K562 (cell line): Measurements from ENCODE around the gene SIGLEC5. TPM values are rescaled to one million over a fixed set of nuclear protein-coding genes. Genes with fewer than 3 reads are reported as not detected.

Experiments
- E2F8 ChIP-seq: fragments of 450-650 bp; IDR thresholded peaks from 2 replicates; pipeline ENCODE4 v1.7.1; 2018; ENCODE audit warnings: mild to moderate bottlenecking, low read depth; ENCODE audit not compliant: partially characterized antibody
- MAFK ChIP-seq: IDR thresholded peaks from 2 replicates; pipeline ENCODE4 v1.6.1; 2011; ENCODE audit warnings: low read length, improper control_type of control experiment
- MAX ChIP-seq: sonication (generic); formaldehyde crosslinking; IDR thresholded peaks from 2 replicates; pipeline ENCODE4 v1.9.0; 2022; ENCODE audit warnings: mild to moderate bottlenecking, missing genetic modification reagents
- MBD2 ChIP-seq: sonication (generic); IDR thresholded peaks from 2 replicates; pipeline ENCODE4 v1.6.1; 2016; ENCODE audit warnings: low read depth, borderline replicate concordance
- MYNN ChIP-seq, 2 experiments: sonication (generic); formaldehyde crosslinking in 1 of 2; IDR thresholded peaks; 2 replicates each; pipeline versions ENCODE4 v1.5.0 to v1.6.1; 2016 to 2020; ENCODE audit warnings: antibody characterized with exemption in 1 of 2, missing genetic modification reagents in 1 of 2
- TSC22D4 ChIP-seq: fragments of 450-650 bp; IDR thresholded peaks from 2 replicates; pipeline ENCODE4 v1.6.1; 2016; ENCODE audit warnings: missing genetic modification characterization, missing biosample characterization, control low read depth
- ZNF253 ChIP-seq: fragments of 250-450 bp; sonication (Bioruptor Pico); conservative IDR thresholded peaks from 2 replicates; pipeline ENCODE4 v1.6.1; 2021; ENCODE audit warnings: mild to moderate bottlenecking
- ZNF655 ChIP-seq: fragments of 250-450 bp; sonication (Bioruptor Pico); IDR thresholded peaks from 2 replicates; pipeline ENCODE4 v1.5.0; 2021
- ZNF668 ChIP-seq: fragments of 250-450 bp; sonication (Bioruptor Pico); IDR thresholded peaks from 2 replicates; pipeline ENCODE4 v1.8.0; 2022; ENCODE audit warnings: mild to moderate bottlenecking, inconsistent platforms
- polyA plus RNA-seq, 8 experiments: library from polyadenylated mRNA; depleted of rRNA in 4 of 8; stranded (reverse) in 5 of 8; unstranded in 3 of 8; fragments of >200 nt; fragmentation: Nextera tagmentation in 2 of 8; fragmentation: Illumina TruSeq in 1 of 8; extraction: Ambion mirVana in 2 of 8; extraction: Trizol in 1 of 8; gene quantifications; 2 replicates each; pipeline versions ENCODE4 v1.2.1 to v1.2.3, GENCODE V29; 2011 to 2014; ENCODE audit warnings: inconsistent platforms in 1 of 8, missing spikeins in 1 of 8
- total RNA-seq, 7 experiments: library from RNA; depleted of rRNA in 6 of 7; stranded (reverse); fragments of >200 nt in 6 of 7; fragmentation: Illumina TruSeq in 2 of 7; extraction: Trizol in 2 of 7; gene quantifications; 2 replicates each; pipeline versions ENCODE4 v1.2.1 to v1.2.3, GENCODE V29; 2011 to 2021; ENCODE audit warnings: low replicate concordance in 1 of 7
- TF ChIP-seq, protein P1 (sequence below), 2 experiments: fragments of 450-650 bp in 1 of 2; IDR thresholded peaks; 2 replicates each; pipeline ENCODE4 v1.6.1; 2011 to 2017; ENCODE audit warnings: low read depth in 2 of 2, antibody characterized with exemption in 1 of 2, borderline replicate concordance in 1 of 2, low read length in 1 of 2, mild to moderate bottlenecking in 1 of 2, mixed read lengths in 1 of 2; ENCODE audit not compliant: control insufficient read depth in 1 of 2

SIGLEC5 gene
- total and polyA plus RNA-seq, 9 of the 15 experiments (the other 6 are each of a cell fraction or from before 2014, with no cell fraction given): 0.14 TPM; not detected in 8

DNA sequence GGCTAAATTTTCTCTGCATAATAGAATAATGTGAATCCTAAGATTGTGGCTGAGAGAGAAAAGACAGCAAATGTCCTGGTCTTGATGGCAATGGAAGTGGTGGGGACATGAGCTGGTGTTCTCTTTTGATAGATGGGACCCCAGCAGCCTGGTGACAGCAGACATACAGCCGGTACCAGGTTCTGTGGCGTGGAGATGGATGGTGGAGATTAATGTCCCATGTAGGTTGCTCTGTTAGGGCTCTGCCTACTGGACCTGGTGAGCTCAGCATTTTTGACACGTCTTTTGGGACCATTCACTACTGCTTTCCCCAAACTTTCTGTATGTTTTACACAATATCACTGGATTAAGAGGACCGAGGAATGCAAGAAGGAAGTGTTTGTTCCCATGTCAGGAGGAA, 24.6 kb upstream of the SIGLEC5 start (continued):
- TF ChIP-seq, protein P1, sequence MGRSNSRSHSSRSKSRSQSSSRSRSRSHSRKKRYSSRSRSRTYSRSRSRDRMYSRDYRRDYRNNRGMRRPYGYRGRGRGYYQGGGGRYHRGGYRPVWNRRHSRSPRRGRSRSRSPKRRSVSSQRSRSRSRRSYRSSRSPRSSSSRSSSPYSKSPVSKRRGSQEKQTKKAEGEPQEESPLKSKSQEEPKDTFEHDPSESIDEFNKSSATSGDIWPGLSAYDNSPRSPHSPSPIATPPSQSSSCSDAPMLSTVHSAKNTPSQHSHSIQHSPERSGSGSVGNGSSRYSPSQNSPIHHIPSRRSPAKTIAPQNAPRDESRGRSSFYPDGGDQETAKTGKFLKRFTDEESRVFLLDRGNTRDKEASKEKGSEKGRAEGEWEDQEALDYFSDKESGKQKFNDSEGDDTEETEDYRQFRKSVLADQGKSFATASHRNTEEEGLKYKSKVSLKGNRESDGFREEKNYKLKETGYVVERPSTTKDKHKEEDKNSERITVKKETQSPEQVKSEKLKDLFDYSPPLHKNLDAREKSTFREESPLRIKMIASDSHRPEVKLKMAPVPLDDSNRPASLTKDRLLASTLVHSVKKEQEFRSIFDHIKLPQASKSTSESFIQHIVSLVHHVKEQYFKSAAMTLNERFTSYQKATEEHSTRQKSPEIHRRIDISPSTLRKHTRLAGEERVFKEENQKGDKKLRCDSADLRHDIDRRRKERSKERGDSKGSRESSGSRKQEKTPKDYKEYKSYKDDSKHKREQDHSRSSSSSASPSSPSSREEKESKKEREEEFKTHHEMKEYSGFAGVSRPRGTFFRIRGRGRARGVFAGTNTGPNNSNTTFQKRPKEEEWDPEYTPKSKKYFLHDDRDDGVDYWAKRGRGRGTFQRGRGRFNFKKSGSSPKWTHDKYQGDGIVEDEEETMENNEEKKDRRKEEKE (IDR thresholded peaks at IDR 0.05; ENCODE audit: borderline replicate concordance in 1 of 2, control insufficient read depth in 1 of 2, low read depth in 2 of 2, low read length in 1 of 2): no peak
- no peak for TF ChIP-seq MBD2
- TF ChIP-seq ZNF253 (CRISPR knock-in tag): no peak
- TF ChIP-seq TSC22D4 (tag): no peak
- no peak for TF ChIP-seq ZNF655 (CRISPR knock-in tag)
- TF ChIP-seq MYNN (IDR thresholded peaks at IDR 0.05): no peak
- TF ChIP-seq MYNN (CRISPR knock-in tag; IDR thresholded peaks at IDR 0.05): no peak
- TF ChIP-seq MAX (CRISPR knock-in tag): no peak
- TF ChIP-seq ZNF668 (CRISPR knock-in tag): no peak
- TF ChIP-seq MAFK: peak; percentile 55
- no peak for TF ChIP-seq E2F8
